GM21390 (cell line): Measurements from ENCODE around the gene C15orf40.

Source experiments
- ATAC-seq: cut with Tn5 transposase; IDR thresholded peaks from one replicate; pipeline ENCODE4 v1.9.1; 2021; ENCODE audit not compliant: unreplicated experiment

Gene C15orf40

DNA sequence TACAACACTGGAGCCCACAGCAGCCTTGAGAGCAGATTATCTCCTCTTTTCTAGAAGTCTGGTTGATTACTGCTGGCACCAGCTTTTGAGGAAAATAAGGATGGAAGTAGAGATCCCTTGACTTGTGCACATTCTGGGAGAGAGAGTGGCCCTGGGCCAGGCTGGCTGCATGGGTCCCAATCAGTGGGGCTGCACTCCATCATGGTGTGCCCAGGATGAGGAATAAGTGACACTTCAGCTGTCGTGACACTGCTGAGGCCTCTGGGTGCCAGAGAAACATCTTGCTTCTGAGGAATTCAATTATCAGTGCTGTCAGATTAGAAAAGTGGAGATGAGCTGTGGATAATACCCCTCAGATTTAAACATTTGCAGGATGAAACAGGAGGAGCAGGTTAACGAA is 16.4 kb downstream of the C15orf40 start:
- ATAC-seq: no peak

DNA sequence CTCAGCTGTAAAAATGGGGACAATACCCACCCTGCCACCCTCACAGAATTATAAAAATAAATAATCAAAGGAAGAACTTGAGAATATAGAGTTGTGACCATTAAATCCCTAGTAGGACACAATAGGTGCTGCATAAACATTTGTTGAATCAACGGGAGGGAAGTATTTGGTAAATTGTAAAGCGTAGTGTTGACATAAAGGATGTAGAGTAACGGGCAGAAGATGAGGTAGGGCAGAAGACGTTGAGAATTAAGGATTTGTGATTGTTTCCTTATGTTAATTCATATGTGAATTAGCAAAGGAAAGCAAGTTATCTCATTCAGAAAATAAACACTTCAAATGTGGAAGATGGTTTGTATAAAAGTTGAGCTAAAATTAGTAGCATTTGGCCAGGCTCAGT is 18.3 kb downstream of the C15orf40 start:
- no peak for ATAC-seq

- no peak for ATAC-seq
These were observed 18.9 kb downstream of the C15orf40 start for GRCh38 chr15:82992436-82992998.

GRCh38 chr15:82986442-82986780 is 25.0 kb downstream of the C15orf40 start:
- ATAC-seq: peak; percentile 29

GRCh38 chr15:82985688-82986441 is 25.6 kb downstream of the C15orf40 start, which contains the start of gene RAMAC:
RAMAC (plus strand) TSS chr15:82986210; CDS start chr15:82989019, 2,809 bp downstream.
- peak; percentile 95 for ATAC-seq

DNA sequence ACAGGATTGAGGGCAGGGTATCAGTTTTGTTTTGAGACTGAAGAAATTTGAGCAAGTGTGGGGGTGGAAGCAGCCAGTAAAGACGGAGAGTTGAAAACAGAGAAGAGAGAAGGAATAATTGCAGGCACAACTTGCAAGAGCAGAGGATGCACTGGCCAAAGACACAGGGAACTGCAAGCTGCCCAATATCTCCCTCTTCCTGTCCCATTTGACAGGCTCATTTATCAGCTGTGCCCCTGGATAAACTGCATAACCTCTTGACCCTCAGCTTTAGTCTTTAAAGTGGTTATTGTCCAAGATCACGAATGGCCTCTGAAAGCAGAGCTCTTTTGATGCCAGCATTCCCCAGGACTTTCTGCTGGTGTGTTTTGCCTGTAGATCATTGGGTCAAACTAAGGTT is 30.5 kb downstream of the C15orf40 start:
- ATAC-seq: no peak

GRCh38 chr15:82979726-82980125 is 31.7 kb downstream of the C15orf40 start:
- no peak for ATAC-seq

GRCh38 chr15:82978438-82978837 is 33.0 kb downstream of the C15orf40 start:
- ATAC-seq: no peak

DNA sequence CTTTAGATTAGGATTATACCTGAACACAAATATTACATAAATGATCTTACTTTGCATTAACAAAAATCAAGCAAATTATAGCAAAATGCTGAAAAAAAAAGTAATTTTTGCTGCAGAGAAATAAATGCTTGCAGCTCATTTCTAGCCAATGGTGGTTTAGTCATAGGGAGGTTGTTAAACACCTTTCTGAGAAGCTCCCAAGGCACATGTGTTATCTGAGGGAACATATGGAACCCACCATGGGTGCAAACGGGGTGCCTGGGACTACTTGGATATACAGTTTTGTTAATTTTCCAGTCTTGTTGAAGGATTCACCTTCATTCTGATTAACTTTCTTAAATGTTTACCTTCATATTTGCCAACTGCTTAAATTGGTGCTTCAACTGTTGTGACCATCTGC is 34.4 kb downstream of the C15orf40 start:
- no peak for ATAC-seq

- ATAC-seq: no peak
These were observed 38.4 kb downstream of the C15orf40 start for GRCh38 chr15:82972990-82973389.

- no peak for ATAC-seq
These were observed 40.0 kb downstream of the C15orf40 start for GRCh38 chr15:82971218-82971984.

- ATAC-seq: no peak
These were observed 40.7 kb downstream of the C15orf40 start for GRCh38 chr15:82970696-82971095.

- no peak for ATAC-seq
These were observed 41.3 kb downstream of the C15orf40 start for GRCh38 chr15:82970078-82970686.

- no peak for ATAC-seq
These were observed 42.1 kb downstream of the C15orf40 start for GRCh38 chr15:82969353-82969752.

GRCh38 chr15:82968066-82968465 is 43.4 kb downstream of the C15orf40 start:
- ATAC-seq: no peak

GRCh38 chr15:82966671-82967071 is 44.8 kb downstream of the C15orf40 start:
- ATAC-seq: peak; percentile 85

DNA sequence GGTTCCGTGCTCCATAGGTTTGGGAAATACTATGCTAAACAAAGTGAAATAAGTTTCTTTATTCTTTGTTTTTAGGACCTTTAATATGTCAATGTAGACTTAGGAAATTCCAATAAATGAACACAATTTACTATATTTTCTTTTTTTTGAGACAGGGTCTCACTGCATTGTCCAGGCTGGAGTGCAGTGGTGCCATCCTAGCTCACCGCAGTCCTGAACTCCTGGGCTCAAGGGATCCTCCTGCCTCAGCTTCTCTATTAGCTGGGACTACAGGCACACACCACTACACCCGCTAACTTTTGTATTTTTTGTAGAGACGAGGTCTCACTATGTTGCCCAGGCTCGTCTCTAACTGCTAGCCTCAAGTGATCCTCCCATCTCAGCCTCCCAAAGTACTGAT is 46.5 kb downstream of the C15orf40 start:
- ATAC-seq: no peak

DNA sequence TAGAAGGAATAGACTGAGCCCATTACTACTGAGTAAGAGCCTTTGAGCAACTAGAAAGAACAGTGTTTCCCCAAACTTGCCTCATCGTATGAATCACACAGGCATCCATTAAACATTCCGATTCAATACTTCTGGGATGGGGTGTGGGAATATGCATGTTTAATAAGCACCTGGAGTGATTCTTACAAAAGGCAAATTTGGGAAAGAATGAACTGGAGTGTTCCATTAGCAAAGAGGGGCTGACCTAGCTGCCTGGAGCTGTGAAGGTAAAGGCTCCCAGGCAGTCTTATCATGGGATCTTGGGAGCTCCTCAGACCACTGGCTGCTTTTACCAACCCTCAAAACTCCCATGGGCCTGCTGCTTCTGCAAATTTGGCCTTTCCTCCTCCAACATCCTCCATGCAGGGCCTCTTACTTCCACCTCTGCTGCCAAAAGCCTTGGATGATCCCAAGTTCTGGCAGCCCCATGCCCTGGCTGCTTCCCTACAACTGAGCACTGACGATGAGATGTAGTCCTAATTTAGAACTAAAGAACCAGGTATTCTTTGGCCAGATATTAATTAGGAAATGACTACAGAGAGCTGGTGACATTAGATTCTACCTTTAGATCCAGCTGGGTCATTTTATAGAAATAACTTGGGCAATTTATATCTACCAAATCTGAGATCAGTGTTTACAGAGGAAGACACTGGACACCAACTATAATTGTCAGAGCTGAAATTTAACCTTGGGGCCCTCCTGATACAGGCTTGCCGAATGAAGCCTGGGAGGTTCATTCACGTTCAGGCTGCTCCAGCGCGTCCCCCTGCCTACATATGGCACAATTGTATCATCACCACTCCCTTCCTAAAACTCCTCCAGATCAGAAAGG is 47.7 kb downstream of the C15orf40 start:
- ATAC-seq: no peak

GRCh38 chr15:82960766-82961165 is 50.7 kb downstream of the C15orf40 start:
- no peak for ATAC-seq

- no peak for ATAC-seq
These were observed 52.0 kb downstream of the C15orf40 start for GRCh38 chr15:82959423-82959822.

GRCh38 chr15:82958638-82959037 is 52.8 kb downstream of the C15orf40 start:
- no peak for ATAC-seq
